ENCODE measurements around the gene PI4KB. TPM values are rescaled to one million over a fixed set of nuclear protein-coding genes. Genes with fewer than 3 reads are reported as not detected.

The PI4KB gene
- total RNA-seq, 1 donor from 2014 or later: 71.4 TPM

DNA sequence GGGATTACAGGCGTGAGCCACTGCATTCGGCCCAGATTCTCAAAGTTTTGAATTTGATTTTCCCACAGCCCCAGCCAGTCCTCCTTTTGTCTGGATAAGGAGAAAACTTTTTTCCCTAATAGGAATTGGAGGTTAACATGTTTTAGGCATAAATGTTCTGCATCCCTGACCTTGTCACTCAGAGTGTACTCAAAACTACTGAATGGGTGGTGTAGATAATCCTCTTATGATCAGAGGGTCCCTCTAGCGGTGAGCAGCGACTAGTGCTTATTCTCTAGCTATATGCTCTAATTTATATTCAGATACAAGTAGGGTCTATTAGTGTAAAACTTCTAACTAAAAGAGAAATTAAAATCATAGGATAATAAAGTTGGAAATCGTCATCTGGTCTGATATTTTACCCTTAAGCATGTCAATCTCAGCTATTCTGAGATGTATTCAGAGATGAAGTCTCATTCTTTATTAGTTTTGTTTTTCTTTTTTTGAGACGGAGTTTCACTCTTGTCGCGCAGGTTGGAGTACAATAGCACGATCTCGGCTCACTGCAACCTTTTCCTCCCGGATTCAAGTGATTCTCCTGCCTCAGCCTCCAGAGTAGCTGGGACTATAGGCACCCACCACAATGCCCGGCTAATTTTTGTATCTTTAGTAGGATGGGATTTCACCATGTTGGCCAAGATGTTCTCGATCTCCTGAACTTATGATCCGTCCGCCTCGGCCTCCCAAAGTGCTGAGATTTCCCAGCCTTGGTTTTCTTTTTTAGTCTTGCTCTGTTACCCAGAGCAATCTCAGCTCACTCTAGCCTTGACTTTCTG lies 75.4 kb downstream of the PI4KB start:
- ATAC-seq (peak; percentile 45), DNase-seq (ENCODE audit: low spot score) (peak; percentile 75)
- intact Hi-C loops (cut with DNase I): loop anchor here (5.0 kb wide), 1 partner anchor 55 kb away; the partner anchor contains the start of gene PIP5K1A

- ATAC-seq: no peak
- no peak for DNase-seq (ENCODE audit: low spot score)
- intact Hi-C loops (cut with DNase I): no loop called here
Measured at GRCh38 chr1:151246786-151247185, 80.4 kb downstream of the PI4KB start.

- intact Hi-C loops (cut with DNase I): no loop called here
- DNase-seq (ENCODE audit: low spot score) (no peak), ATAC-seq (no peak)
Measured at GRCh38 chr1:151243683-151244216, 83.5 kb downstream of the PI4KB start.

DNA sequence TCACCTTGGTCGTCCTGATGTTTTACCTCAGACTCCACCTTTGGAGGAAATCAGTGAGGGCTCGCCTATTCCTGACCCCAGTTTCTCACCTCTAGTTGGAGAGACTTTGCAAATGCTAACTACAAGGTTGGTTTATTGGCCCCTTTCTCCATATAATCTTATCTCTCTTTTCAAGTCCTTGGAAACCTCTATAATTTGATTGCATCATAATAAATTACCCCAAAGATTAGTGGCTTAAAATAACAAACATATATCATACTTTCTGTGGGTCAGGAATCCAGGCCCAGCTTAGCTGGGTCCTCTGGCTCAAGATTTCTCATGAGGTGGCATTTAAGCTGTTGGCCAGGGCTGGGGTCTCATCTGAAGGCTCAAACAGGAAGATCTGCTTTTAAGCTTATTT lies 84.8 kb downstream of the PI4KB start:
- no peak for ATAC-seq
- intact Hi-C loops (cut with DNase I): no loop called here

More for the DNA sequence above, 84.8 kb downstream of the PI4KB start:
- no peak for DNase-seq (ENCODE audit: low spot score)

Other genes with a start within 250 kb of the PI4KB start
- gene SEMA6C, start 180.8 kb downstream of the PI4KB start, total RNA-seq: 33.5 TPM
- 3.9 TPM for gene TNFAIP8L2, start 170.8 kb downstream of the PI4KB start, total RNA-seq
- gene LYSMD1, start 161.5 kb downstream of the PI4KB start, total RNA-seq: 10.6 TPM
- gene SCNM1, start 161.3 kb downstream of the PI4KB start, total RNA-seq: 25.9 TPM
- gene TMOD4, start 151.4 kb downstream of the PI4KB start, total RNA-seq: 0.76 TPM
- gene VPS72, start 137.2 kb downstream of the PI4KB start, total RNA-seq: 42.6 TPM
- 65.0 TPM for gene PIP5K1A, start 128.9 kb downstream of the PI4KB start, total RNA-seq
- gene PSMD4, start 72.7 kb downstream of the PI4KB start, total RNA-seq: 119 TPM
- 18.8 TPM for gene ZNF687, start 45.1 kb downstream of the PI4KB start, total RNA-seq
- gene RFX5, start 19.8 kb upstream of the PI4KB start, total RNA-seq: 30.9 TPM
- gene SELENBP1, start 45.3 kb upstream of the PI4KB start, total RNA-seq: 71.9 TPM
- gene PSMB4, start 72.2 kb upstream of the PI4KB start, total RNA-seq: 160 TPM
- 165 TPM for gene POGZ, start 132.1 kb upstream of the PI4KB start, total RNA-seq
- gene CGN, start 184.0 kb upstream of the PI4KB start, total RNA-seq: 2.0 TPM
- 3.2 TPM for gene TUFT1, start 212.9 kb upstream of the PI4KB start, total RNA-seq

Measured in sciatic nerve (tissue), 2 donors.